ENCODE results near the gene SLC17A9.

GRCh38 chr20:62984666-62985443 is 32.3 kb downstream of the SLC17A9 start:
- TF ChIP-seq CTCF (IDR thresholded peaks at IDR 0.05) (no peak), POLR2A (IDR thresholded peaks at IDR 0.05) (no peak)

Data from esophagus squamous epithelium (tissue), 4 donors.